GM18858 (cell line): Measurements from ENCODE around the gene EGLN1.
"Not testable (repeated sequence)": the region's sequence is repeated elsewhere in the genome, so short reads cannot be mapped to it uniquely, and the experiment has no call there.

ENCODE experiments used
- ATAC-seq: cut with Tn5 transposase; IDR thresholded peaks from one replicate; pipeline ENCODE4 v1.9.1; 2021; ENCODE audit not compliant: unreplicated experiment

Gene EGLN1

GRCh38 chr1:231421971-231422797, at the start of gene EGLN1:
Gene EGLN1, minus strand, starts transcription at chr1:231422287. Its CDS starts 399 bp downstream, at chr1:231421888.
- ATAC-seq: peak; percentile 61

GRCh38 chr1:231471500-231471899, 49.4 kb upstream of the EGLN1 start:
- not testable (repeated sequence) for ATAC-seq

GRCh38 chr1:231471027-231471426, 48.9 kb upstream of the EGLN1 start:
- ATAC-seq: not testable (repeated sequence)

- no peak for ATAC-seq
Observed at GRCh38 chr1:231467986-231468385, 45.9 kb upstream of the EGLN1 start.

DNA sequence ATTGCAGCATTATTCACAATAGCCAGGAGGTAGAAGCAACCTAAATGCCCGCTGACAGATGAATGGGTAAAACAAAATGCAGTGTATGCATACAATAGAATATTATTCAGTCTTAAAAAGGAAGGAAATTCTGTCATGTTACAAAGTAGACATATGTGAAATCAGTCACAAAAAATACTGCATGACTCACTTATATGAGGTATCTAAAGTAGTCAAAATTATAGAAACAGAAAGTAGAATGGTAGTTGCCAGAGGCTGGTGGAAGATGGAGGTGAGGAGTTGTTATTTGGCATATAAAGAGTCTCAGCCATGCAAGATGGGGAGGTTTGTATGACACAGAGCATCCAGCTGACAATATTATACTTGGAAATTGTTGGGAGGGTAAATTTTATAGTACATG, 43.0 kb upstream of the EGLN1 start:
- no peak for ATAC-seq

DNA sequence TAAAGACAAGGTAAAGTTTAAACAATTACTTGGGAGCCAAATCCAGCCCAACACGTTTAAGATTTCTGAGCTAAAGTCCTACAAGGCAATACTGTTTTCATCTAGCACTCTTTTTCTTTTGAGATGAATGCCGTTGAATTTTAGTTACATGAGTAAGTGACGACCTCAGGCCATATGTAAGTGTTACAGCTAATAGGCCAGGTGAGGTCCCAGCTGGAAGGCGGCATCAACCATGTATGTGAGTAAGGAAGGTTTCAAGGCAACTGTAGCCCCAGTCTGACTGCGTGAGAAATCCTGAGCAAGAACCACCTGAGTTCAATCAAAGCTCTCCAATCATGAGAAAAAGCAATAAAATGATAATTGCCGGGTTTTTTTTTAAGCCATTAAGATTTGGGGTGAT, 41.5 kb upstream of the EGLN1 start:
- no peak for ATAC-seq

- ATAC-seq: peak; percentile 49
Observed at GRCh38 chr1:231460614-231461013, 38.5 kb upstream of the EGLN1 start.

- not testable (repeated sequence) for ATAC-seq
Observed at GRCh38 chr1:231459438-231459837, 37.4 kb upstream of the EGLN1 start.

GRCh38 chr1:231457956-231458355, 35.9 kb upstream of the EGLN1 start:
- not testable (repeated sequence) for ATAC-seq

DNA sequence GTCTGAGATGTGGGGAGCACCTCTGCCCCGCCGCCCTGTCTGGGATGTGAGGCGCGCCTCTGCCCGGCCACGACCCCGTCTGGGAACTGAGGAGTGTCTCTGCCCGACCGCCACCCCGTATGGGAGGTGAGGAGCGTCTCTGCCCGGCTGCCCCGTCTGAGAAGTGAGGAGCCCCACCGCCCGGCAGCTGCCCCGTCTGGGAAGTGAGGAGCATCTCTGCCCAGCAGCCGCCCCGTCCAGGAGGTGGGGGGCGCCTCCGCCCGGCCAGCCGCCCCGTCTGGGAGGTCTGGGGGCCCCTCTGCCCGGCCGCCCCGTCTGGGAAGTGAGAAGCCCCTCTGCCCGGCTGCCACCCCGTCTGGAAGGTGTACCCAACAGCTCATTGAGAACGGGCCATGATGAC, 32.0 kb upstream of the EGLN1 start:
- not testable (repeated sequence) for ATAC-seq

- no peak for ATAC-seq
Observed at GRCh38 chr1:231446138-231446537, 24.1 kb upstream of the EGLN1 start.

GRCh38 chr1:231444059-231444458, 22.0 kb upstream of the EGLN1 start:
- no peak for ATAC-seq

DNA sequence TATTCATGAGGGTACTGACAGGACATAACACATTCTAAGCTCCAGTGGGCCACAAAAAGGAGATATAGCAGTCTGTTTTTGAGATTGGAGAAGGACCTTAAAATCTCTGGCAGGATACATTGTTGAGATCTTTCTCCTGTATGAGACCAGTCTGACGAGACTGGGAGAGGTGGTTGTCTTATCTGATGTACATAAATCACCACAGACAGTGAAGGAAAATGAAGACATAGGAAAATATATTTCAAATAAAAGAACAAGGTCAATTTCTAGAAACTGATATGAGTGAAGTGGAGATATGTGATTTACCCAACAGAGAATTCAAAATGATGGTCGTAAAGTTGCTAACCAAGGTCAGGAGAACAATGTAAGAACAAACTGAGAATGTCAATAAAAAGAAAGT, 21.3 kb upstream of the EGLN1 start:
- no peak for ATAC-seq

DNA sequence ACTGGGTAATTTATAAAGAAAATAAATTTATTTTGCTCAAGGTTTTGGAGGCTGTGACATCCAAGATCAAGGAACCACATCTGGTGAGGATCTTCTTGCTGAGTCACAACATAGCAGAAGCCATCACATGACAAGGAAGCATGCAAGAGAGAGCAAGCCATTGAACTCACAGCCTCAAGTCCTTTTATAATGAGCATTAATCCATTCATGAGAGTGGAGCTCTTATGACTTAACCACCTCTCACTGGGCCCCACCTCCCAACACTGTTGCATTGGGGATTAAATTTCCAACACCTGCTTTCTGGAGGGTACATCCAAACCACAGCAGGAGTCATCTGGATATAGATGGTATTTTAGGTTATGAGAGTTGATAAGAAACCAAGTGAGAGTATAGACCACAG, 20.6 kb upstream of the EGLN1 start:
- no peak for ATAC-seq

DNA sequence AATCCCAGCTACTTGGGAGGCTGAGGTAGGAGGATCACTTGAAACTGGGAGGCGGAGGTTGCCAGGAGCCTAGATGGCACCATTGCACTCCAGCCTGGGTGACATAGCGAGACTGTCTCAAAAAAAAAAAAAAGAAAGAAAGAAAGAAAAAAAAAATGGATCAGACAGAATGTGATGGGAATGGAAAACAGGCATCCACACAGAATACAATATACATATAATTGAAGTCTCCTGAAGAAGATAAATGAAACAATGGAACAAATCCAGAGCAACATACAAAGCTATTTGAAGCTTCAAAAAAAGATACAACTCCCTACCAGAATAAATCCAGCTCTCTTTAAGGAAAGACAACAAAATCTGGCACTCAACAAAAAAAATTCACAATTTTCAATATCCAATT, 10.9 kb upstream of the EGLN1 start:
- no peak for ATAC-seq

DNA sequence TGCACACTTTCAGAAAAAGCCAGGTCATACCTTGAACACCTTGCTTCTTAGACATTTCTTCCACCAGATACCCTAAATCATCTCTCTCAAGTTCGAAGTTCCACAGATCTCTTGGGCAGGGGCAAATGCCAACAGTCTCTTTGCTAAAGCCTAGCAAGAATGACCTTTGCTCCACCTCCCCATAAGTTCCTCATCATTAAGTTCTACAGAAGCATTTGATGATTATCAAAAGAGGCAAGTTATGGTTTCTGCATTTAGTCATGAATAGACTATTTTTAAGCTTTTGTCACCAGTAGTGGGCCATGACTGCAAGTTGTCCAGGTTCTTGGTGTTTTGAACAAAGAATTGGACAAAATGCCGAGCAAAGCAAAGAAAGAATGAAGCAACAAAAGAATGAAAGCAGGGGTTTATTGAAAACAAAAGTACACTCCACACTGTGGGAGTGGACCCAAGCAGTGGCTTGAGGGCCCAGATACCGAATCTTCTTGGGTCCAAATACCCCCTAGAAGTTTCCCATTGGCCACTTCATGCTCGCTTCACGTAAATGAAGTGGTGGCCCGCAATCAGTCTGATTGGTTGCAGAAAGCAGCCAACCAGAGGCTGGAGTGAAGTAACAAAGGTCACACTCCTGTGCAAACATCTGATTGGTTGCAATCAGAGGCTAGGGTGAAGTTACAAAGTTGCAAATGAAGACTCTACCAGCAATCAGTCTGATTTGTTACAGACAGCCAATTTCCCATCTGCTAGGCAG, 9.8 kb upstream of the EGLN1 start:
- no peak for ATAC-seq

- not testable (repeated sequence) for ATAC-seq
Observed at GRCh38 chr1:231430678-231431352, 8.7 kb upstream of the EGLN1 start.

DNA sequence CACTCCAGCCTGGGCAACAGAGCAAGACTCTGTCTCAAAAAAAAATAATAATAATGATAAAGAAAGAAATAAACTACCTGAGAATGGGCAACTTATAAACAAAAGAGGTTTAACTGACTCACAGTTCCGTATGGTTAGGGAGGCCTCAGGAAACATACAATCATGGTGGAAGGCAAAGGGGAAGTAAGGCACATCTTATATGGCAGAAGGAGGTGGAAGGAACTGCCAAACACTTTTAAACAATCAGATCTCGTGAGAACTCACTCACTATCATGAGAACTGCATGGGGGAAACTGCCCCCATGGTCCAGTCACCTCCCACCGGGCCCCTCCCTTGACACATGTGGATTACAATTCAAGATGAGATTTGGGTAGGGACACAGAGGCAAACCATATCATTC, 6.3 kb upstream of the EGLN1 start:
- ATAC-seq: no peak

DNA sequence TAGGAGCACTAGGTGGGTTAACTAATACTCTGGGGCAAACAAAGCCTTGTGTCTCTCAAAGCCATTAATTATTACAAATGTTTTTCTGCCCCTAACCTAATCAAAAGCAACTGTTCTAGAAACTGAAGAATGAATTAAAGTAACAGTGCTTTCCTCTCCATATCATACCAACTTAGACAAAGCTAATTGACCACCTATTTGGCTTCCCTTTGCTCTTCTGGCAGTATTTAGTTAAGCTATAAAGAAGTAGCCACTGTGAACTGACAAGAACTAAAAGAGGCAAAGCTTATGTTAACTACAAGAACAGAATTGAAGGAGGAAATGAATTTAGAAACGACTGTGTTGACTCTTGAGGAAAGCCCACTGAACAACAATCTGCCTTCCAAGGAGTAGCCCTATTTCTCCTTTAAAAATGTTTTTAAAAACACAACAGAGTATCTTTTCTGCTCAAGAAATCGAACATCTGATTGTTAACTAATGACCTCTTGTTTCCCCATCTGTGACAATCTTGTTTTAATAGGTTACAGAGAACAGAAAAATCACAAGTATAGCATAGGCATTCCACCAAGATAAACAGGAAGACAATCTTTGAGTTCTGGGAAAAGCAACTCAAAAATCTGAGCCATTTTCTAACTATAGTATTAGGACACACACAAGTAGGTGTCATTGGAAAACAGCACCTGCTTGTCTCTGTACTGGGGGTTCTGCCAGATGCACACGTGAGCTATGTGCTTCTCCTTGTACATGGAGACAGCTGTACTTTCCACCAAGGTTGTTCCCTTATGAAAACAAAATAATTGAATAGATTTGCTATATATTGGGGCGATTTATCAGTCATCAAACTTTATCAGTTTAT, 3.1 kb upstream of the EGLN1 start:
- ATAC-seq: no peak

DNA sequence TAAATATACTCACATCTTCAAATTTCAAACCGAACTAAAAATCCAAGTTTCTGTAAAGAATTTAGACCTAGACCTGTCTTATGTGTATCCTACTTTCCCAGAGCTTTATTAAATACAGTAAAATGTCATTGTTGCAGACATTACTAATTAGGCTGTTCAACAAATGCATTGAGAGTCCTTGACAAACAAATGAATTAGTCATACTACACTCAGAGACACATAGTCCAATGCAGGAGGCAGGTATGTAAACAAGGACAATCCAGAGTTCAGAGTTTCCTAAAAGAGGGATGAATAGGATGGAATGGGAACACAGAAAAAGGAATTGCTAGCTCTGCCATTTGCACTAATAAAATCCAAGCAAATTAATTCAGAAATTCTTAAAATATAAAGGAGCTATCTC, 1.6 kb upstream of the EGLN1 start:
- ATAC-seq: no peak
